WTC11 (cell line): ENCODE measurements around the gene OAS1. TPM values are rescaled to one million over a fixed set of nuclear protein-coding genes. Genes with fewer than 3 reads are reported as not detected.

Source experiments
- ATAC-seq: fragments of 200-7000 bp; cut with Tn5 transposase; 2 replicates; pipeline ENCODE4 v1.10.0; 2021; ENCODE audit warnings: mild to moderate bottlenecking, moderate library complexity
- Bru-seq: library from RNA; stranded (reverse); fragments of 400-500 nt; gene quantifications from one replicate; lab custom pipeline; 2021; lab: Mats Ljungman, UMichigan
- CTCF ChIA-PET: fragments of 300-600 bp; sonication (Branson Sonifier 250); formaldehyde crosslinking; loops from one replicate; lab custom pipeline; 2021; ENCODE audit warnings: antibody characterized with exemption; lab: Charles Lee
- POLR2A ChIA-PET: fragments of 350-600 bp; sonication (Branson Sonifier 250); formaldehyde crosslinking; loops from one replicate; lab custom pipeline; 2021; ENCODE audit warnings: antibody characterized with exemption; lab: Charles Lee
- DNase-seq: peaks from one replicate; pipeline ENCODE4 v3.0.0; 2021; ENCODE audit warnings: low spot score
- H3K27ac Mint-ChIP-seq: 2 replicates; pipeline ENCODE4 v1.8.0; 2021; ENCODE audit warnings: mixed read lengths
- H3K27me3 Mint-ChIP-seq: 2 replicates; pipeline ENCODE4 v1.8.0; 2021; ENCODE audit warnings: low read depth, mild to moderate bottlenecking, moderate library complexity, mixed read lengths
- H3K36me3 Mint-ChIP-seq: 2 replicates; pipeline ENCODE4 v1.8.0; 2021; ENCODE audit warnings: mixed read lengths
- H3K4me1 Mint-ChIP-seq: 2 replicates; pipeline ENCODE4 v1.8.0; 2022; ENCODE audit warnings: mixed read lengths
- H3K4me3 Mint-ChIP-seq: 2 replicates; pipeline ENCODE4 v1.8.0; 2021; ENCODE audit warnings: mild to moderate bottlenecking, moderate library complexity, mixed read lengths
- H3K9me3 Mint-ChIP-seq: 2 replicates; pipeline ENCODE4 v1.8.0; 2021; ENCODE audit warnings: mixed read lengths
- ATF1 ChIP-seq: sonication (generic); formaldehyde crosslinking; IDR thresholded peaks from 2 replicates; pipeline ENCODE4 v1.8.1; 2023; ENCODE audit warnings: mild to moderate bottlenecking, moderate library complexity, missing genetic modification reagents
- FOXK1 ChIP-seq: sonication (generic); formaldehyde crosslinking; IDR thresholded peaks from 2 replicates; pipeline ENCODE4 v1.8.0; 2022; ENCODE audit warnings: mild to moderate bottlenecking, moderate library complexity, missing genetic modification reagents
- FOXP1 ChIP-seq: sonication (generic); formaldehyde crosslinking; IDR thresholded peaks from 2 replicates; pipeline ENCODE4 v1.8.0; 2022; ENCODE audit warnings: missing genetic modification reagents, mild to moderate bottlenecking, moderate library complexity, borderline replicate concordance
- IRF2 ChIP-seq: sonication (generic); formaldehyde crosslinking; IDR thresholded peaks from 2 replicates; pipeline ENCODE4 v1.8.0; 2022; ENCODE audit warnings: low read depth, missing genetic modification reagents, borderline replicate concordance
- NR1H2 ChIP-seq: sonication (generic); formaldehyde crosslinking; IDR thresholded peaks from 2 replicates; pipeline ENCODE4 v1.9.0; 2021; ENCODE audit warnings: mild to moderate bottlenecking, moderate library complexity, missing genetic modification reagents
- PRRX2 ChIP-seq: fragments of 250-450 bp; sonication (Bioruptor Pico); IDR thresholded peaks from 2 replicates; pipeline ENCODE4 v1.8.0; 2021; ENCODE audit warnings: mild to moderate bottlenecking
- RELA ChIP-seq: sonication (generic); formaldehyde crosslinking; IDR thresholded peaks from 2 replicates; pipeline ENCODE4 v1.8.1; 2022; ENCODE audit warnings: missing genetic modification reagents, mild to moderate bottlenecking, borderline replicate concordance
- SOX15 ChIP-seq: fragments of 250-450 bp; sonication (Bioruptor Pico); IDR thresholded peaks from 2 replicates; pipeline ENCODE4 v1.9.0; 2021; ENCODE audit warnings: mild to moderate bottlenecking
- ZNF232 ChIP-seq: sonication (generic); formaldehyde crosslinking; IDR thresholded peaks from 2 replicates; pipeline ENCODE4 v1.8.0; 2022; ENCODE audit warnings: mild to moderate bottlenecking, missing genetic modification reagents
- ZNF317 ChIP-seq: sonication (generic); formaldehyde crosslinking; IDR thresholded peaks from 2 replicates; pipeline ENCODE4 v1.8.1; 2023; ENCODE audit warnings: low read depth, mild to moderate bottlenecking, moderate library complexity, missing genetic modification reagents, borderline replicate concordance
- ZNF416 ChIP-seq: fragments of 250-450 bp; sonication (Bioruptor Pico); IDR thresholded peaks from 2 replicates; pipeline ENCODE4 v1.9.0; 2021; ENCODE audit warnings: mild to moderate bottlenecking, inconsistent platforms
- long read RNA-seq, 3 experiments: library from RNA in 1 of 3; library from capped mRNA in 1 of 3; library from polyadenylated mRNA in 1 of 3; unstranded in 2 of 3; stranded (forward) in 1 of 3; transcript quantifications; one replicate each; pipeline ENCODE4 v2.0.0, GENCODE V29; 2021
- total RNA-seq: library from RNA; stranded (reverse); gene quantifications from 3 replicates; pipeline ENCODE4 v1.2.3, GENCODE V29; 2021
- TF ChIP-seq, protein P1 (sequence below): sonication (generic); formaldehyde crosslinking; IDR thresholded peaks from 2 replicates; pipeline ENCODE4 v1.8.0; 2023; ENCODE audit warnings: missing genetic modification reagents, mild to moderate bottlenecking, borderline replicate concordance
- TF ChIP-seq, protein P2 (sequence below): fragments of 250-450 bp; sonication (Bioruptor Pico); IDR thresholded peaks from 2 replicates; pipeline ENCODE4 v2.1.2; 2022; ENCODE audit warnings: mild to moderate bottlenecking, moderate library complexity
- TF ChIP-seq, protein P3 (sequence below): sonication (generic); formaldehyde crosslinking; IDR thresholded peaks from 2 replicates; pipeline ENCODE4 v1.8.1; 2022; ENCODE audit warnings: missing genetic modification reagents, borderline replicate concordance
- TF ChIP-seq, protein P4 (sequence below): sonication (generic); formaldehyde crosslinking; IDR thresholded peaks from 2 replicates; pipeline ENCODE4 v1.8.1; 2022; ENCODE audit warnings: mild to moderate bottlenecking, missing genetic modification reagents, moderate library complexity, borderline replicate concordance
- TF ChIP-seq, protein P5 (sequence below): sonication (generic); formaldehyde crosslinking; IDR thresholded peaks from 2 replicates; pipeline ENCODE4 v1.8.1; 2023; ENCODE audit warnings: mild to moderate bottlenecking, missing genetic modification reagents, moderate library complexity

Gene OAS1
- total RNA-seq = 0.24 to 0.30 TPM (median 0.27 TPM) in 3 replicates
- Bru-seq, nascent RNA = percentile 9 among the genes with signal in this experiment
- long read RNA-seq, experiment 1 = 0 reads
- long read RNA-seq, experiment 2 = 0 reads
- long read RNA-seq, experiment 3 = 0 reads

DNA sequence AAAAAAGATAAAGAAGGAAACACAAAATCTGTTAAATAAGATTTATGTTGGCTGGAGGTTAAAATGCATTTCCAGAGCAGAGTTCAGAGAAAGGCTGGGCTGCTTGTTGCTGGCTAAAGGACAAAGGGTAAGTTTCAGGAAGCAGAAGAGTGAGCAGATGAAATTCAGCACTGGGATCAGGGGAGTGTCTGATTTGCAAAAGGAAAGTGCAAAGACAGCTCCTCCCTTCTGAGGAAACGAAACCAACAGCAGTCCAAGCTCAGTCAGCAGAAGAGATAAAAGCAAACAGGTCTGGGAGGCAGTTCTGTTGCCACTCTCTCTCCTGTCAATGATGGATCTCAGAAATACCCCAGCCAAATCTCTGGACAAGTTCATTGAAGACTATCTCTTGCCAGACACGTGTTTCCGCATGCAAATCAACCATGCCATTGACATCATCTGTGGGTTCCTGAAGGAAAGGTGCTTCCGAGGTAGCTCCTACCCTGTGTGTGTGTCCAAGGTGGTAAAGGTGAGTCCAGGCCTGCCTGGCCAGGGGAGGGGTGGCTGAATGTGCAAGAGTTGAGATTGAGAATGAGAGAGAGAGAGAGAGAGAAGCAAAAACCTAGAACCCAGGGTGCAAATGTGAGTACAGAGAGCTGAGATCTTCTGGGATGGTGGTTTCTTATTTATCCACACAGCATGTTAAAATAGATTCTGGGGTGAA lies at the start of gene OAS1:
TSS of gene OAS1 (plus strand) at position 251 of the 703 bp plus-strand sequence. CDS start at position 329, 78 bp downstream.
- H3K4me3 Mint-ChIP-seq = no peak within 1 kb of the TSS
- H3K27ac Mint-ChIP-seq = no peak within 1 kb of the TSS
- H3K4me1 Mint-ChIP-seq = peaks cover 11% of the 10 kb centered on the region
- DNase-seq = no peak
- H3K36me3 Mint-ChIP-seq = peaks cover 8% of the 10 kb centered on the region
- peaks cover 26% of the 10 kb centered on the region for H3K9me3 Mint-ChIP-seq
- ATAC-seq = no peak
- H3K27me3 Mint-ChIP-seq = peaks cover 4% of the 10 kb centered on the region
- POLR2A ChIA-PET = no interaction called here
- no peak for TF ChIP-seq ATF1 (CRISPR knock-in tag)
- TF ChIP-seq IRF2 = no peak
- TF ChIP-seq NR1H2 (CRISPR knock-in tag) = no peak
- no peak for TF ChIP-seq ZNF317 (CRISPR knock-in tag)
- TF ChIP-seq, protein P1, sequence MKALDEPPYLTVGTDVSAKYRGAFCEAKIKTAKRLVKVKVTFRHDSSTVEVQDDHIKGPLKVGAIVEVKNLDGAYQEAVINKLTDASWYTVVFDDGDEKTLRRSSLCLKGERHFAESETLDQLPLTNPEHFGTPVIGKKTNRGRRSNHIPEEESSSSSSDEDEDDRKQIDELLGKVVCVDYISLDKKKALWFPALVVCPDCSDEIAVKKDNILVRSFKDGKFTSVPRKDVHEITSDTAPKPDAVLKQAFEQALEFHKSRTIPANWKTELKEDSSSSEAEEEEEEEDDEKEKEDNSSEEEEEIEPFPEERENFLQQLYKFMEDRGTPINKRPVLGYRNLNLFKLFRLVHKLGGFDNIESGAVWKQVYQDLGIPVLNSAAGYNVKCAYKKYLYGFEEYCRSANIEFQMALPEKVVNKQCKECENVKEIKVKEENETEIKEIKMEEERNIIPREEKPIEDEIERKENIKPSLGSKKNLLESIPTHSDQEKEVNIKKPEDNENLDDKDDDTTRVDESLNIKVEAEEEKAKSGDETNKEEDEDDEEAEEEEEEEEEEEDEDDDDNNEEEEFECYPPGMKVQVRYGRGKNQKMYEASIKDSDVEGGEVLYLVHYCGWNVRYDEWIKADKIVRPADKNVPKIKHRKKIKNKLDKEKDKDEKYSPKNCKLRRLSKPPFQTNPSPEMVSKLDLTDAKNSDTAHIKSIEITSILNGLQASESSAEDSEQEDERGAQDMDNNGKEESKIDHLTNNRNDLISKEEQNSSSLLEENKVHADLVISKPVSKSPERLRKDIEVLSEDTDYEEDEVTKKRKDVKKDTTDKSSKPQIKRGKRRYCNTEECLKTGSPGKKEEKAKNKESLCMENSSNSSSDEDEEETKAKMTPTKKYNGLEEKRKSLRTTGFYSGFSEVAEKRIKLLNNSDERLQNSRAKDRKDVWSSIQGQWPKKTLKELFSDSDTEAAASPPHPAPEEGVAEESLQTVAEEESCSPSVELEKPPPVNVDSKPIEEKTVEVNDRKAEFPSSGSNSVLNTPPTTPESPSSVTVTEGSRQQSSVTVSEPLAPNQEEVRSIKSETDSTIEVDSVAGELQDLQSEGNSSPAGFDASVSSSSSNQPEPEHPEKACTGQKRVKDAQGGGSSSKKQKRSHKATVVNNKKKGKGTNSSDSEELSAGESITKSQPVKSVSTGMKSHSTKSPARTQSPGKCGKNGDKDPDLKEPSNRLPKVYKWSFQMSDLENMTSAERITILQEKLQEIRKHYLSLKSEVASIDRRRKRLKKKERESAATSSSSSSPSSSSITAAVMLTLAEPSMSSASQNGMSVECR (CRISPR knock-in tag) = no peak
- TF ChIP-seq, protein P2, sequence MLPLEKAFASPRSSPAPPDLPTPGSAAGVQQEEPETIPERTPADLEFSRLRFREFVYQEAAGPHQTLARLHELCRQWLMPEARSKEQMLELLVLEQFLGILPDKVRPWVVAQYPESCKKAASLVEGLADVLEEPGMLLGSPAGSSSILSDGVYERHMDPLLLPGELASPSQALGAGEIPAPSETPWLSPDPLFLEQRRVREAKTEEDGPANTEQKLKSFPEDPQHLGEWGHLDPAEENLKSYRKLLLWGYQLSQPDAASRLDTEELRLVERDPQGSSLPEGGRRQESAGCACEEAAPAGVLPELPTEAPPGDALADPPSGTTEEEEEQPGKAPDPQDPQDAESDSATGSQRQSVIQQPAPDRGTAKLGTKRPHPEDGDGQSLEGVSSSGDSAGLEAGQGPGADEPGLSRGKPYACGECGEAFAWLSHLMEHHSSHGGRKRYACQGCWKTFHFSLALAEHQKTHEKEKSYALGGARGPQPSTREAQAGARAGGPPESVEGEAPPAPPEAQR (CRISPR knock-in tag) = no peak
- TF ChIP-seq, protein P3, sequence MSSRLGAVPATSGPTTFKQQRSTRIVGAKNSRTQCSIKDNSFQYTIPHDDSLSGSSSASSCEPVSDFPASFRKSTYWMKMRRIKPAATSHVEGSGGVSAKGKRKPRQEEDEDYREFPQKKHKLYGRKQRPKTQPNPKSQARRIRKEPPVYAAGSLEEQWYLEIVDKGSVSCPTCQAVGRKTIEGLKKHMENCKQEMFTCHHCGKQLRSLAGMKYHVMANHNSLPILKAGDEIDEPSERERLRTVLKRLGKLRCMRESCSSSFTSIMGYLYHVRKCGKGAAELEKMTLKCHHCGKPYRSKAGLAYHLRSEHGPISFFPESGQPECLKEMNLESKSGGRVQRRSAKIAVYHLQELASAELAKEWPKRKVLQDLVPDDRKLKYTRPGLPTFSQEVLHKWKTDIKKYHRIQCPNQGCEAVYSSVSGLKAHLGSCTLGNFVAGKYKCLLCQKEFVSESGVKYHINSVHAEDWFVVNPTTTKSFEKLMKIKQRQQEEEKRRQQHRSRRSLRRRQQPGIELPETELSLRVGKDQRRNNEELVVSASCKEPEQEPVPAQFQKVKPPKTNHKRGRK = no peak
- TF ChIP-seq SOX15 = no peak
- TF ChIP-seq ZNF416 (CRISPR knock-in tag) = no peak
- TF ChIP-seq ZNF232 = no peak
- no peak for TF ChIP-seq FOXK1
- TF ChIP-seq, protein P4, sequence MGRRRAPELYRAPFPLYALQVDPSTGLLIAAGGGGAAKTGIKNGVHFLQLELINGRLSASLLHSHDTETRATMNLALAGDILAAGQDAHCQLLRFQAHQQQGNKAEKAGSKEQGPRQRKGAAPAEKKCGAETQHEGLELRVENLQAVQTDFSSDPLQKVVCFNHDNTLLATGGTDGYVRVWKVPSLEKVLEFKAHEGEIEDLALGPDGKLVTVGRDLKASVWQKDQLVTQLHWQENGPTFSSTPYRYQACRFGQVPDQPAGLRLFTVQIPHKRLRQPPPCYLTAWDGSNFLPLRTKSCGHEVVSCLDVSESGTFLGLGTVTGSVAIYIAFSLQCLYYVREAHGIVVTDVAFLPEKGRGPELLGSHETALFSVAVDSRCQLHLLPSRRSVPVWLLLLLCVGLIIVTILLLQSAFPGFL (CRISPR knock-in tag) = no peak
- TF ChIP-seq, protein P5, sequence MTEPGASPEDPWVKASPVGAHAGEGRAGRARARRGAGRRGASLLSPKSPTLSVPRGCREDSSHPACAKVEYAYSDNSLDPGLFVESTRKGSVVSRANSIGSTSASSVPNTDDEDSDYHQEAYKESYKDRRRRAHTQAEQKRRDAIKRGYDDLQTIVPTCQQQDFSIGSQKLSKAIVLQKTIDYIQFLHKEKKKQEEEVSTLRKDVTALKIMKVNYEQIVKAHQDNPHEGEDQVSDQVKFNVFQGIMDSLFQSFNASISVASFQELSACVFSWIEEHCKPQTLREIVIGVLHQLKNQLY (CRISPR knock-in tag) = no peak
- no peak for TF ChIP-seq FOXP1
- TF ChIP-seq PRRX2 (CRISPR knock-in tag) = no peak
- no peak for TF ChIP-seq RELA (CRISPR knock-in tag)
- CTCF ChIA-PET = interaction anchor here (0.6 to 1.9 kb wide), 4 partner anchors 45 to 289 kb away, joined by 3 to 11 read pairs (median 3); no protein-coding TSS in a partner anchor
